Measurements from ENCODE around the gene CRIM1. TPM values are rescaled to one million over a fixed set of nuclear protein-coding genes. Genes with fewer than 3 reads are reported as not detected.

The CRIM1 gene
- total RNA-seq, 1 experiment from 2014 or later, result 292 TPM

GRCh38 chr2:36408198-36408703, 52.7 kb downstream of the CRIM1 start:
- Mint-ChIP-seq H3K36me3 (ENCODE audit: insufficient read depth, unreplicated experiment) (peaks cover 65% of the 10 kb centered on the region), H3K4me3 (ENCODE audit: unreplicated experiment) (no peak overlapping the region), H3K27ac (ENCODE audit: unreplicated experiment) (no peak overlapping the region), H3K4me1 (ENCODE audit: low read depth, unreplicated experiment) (peaks cover 29% of the 10 kb centered on the region), H3K9me3 (ENCODE audit: unreplicated experiment) (no peaks in the 10 kb centered on the region), H3K27me3 (ENCODE audit: insufficient read depth, unreplicated experiment) (no peaks in the 10 kb centered on the region)
- CTCF ChIA-PET, result interaction anchor here (0.6 kb wide), 1 partner anchor 930 kb away, joined by 3 read pairs; no protein-coding TSS in a partner anchor
- Histone ChIP-seq H3K9me3 (no peaks in the 10 kb centered on the region), H3K4me3 (ENCODE audit: low read depth, low read length) (no peak overlapping the region), H3K27me3 (replicated peaks; ENCODE audit: control insufficient read depth, insufficient read depth, low read length) (no peaks in the 10 kb centered on the region), H3K4me1 (peaks cover 63% of the 10 kb centered on the region), H3K36me3 (ENCODE audit: control insufficient read depth, insufficient read depth, low read length) (0 out of 2 replicates have a peak, but pooled peaks cover 2% of the 10 kb centered on the region)
- POLR2A ChIA-PET, result no interaction called here
- TF ChIP-seq CTCF (IDR thresholded peaks at IDR 0.05; ENCODE audit: insufficient read depth in 1 of 2, low read depth in 1 of 2, low read length in 1 of 2, severe bottlenecking in 1 of 2, unreplicated experiment in 1 of 2), result no peak
- intact Hi-C loops (cut with micrococcal nuclease; ENCODE audit: unreplicated experiment), result loop anchor here (2.0 kb wide), 1 partner anchor 99 kb away; no protein-coding TSS in a partner anchor
- peak in 1 of 2 experiments; percentile 27 for DNase-seq
- BruUV-seq (replicated peaks), result no TSS peak

- Mint-ChIP-seq H3K27me3 (ENCODE audit: insufficient read depth, unreplicated experiment) (no peaks in the 10 kb centered on the region), H3K4me3 (ENCODE audit: unreplicated experiment) (no peak overlapping the region), H3K27ac (ENCODE audit: unreplicated experiment) (no peak overlapping the region), H3K9me3 (ENCODE audit: unreplicated experiment) (no peaks in the 10 kb centered on the region), H3K4me1 (ENCODE audit: low read depth, unreplicated experiment) (peaks cover 30% of the 10 kb centered on the region), H3K36me3 (ENCODE audit: insufficient read depth, unreplicated experiment) (peaks cover 76% of the 10 kb centered on the region)
- Histone ChIP-seq H3K27me3 (replicated peaks; ENCODE audit: control insufficient read depth, insufficient read depth, low read length) (no peaks in the 10 kb centered on the region), H3K4me3 (ENCODE audit: low read depth, low read length) (no peak overlapping the region), H3K9me3 (no peaks in the 10 kb centered on the region), H3K36me3 (ENCODE audit: control insufficient read depth, insufficient read depth, low read length) (0 out of 2 replicates have a peak, but pooled peaks cover 2% of the 10 kb centered on the region), H3K4me1 (peaks cover 52% of the 10 kb centered on the region)
- intact Hi-C loops (cut with micrococcal nuclease; ENCODE audit: unreplicated experiment), result loop anchor here (2.0 kb wide), 1 partner anchor 97 kb away; no protein-coding TSS in a partner anchor
- TF ChIP-seq CTCF (IDR thresholded peaks at IDR 0.05; ENCODE audit: insufficient read depth in 1 of 2, low read depth in 1 of 2, low read length in 1 of 2, severe bottlenecking in 1 of 2, unreplicated experiment in 1 of 2), result no peak
- ChIA-PET POLR2A (no interaction called here), CTCF (no interaction called here)
- no peak for DNase-seq
- BruUV-seq (replicated peaks), result no TSS peak
These were observed 53.8 kb downstream of the CRIM1 start for GRCh38 chr2:36409335-36409734.

GRCh38 chr2:36409935-36410334, 54.4 kb downstream of the CRIM1 start:
- no peak for DNase-seq
- Mint-ChIP-seq H3K27ac (ENCODE audit: unreplicated experiment) (peak overlapping the region; percentile 65), H3K4me3 (ENCODE audit: unreplicated experiment) (no peak overlapping the region), H3K27me3 (ENCODE audit: insufficient read depth, unreplicated experiment) (no peaks in the 10 kb centered on the region), H3K9me3 (ENCODE audit: unreplicated experiment) (no peaks in the 10 kb centered on the region), H3K4me1 (ENCODE audit: low read depth, unreplicated experiment) (peaks cover 36% of the 10 kb centered on the region), H3K36me3 (ENCODE audit: insufficient read depth, unreplicated experiment) (peaks cover 82% of the 10 kb centered on the region)
- H3K9me3 ChIP-seq, result no peaks in the 10 kb centered on the region
- H3K36me3 ChIP-seq (ENCODE audit: control insufficient read depth, insufficient read depth, low read length), result 0 out of 2 replicates have a peak, but pooled peaks cover 2% of the 10 kb centered on the region
- CTCF ChIA-PET, result no interaction called here
- peaks cover 50% of the 10 kb centered on the region for H3K4me1 ChIP-seq
- no peak overlapping the region for H3K4me3 ChIP-seq (ENCODE audit: low read depth, low read length)
- H3K27me3 ChIP-seq (replicated peaks; ENCODE audit: control insufficient read depth, insufficient read depth, low read length), result no peaks in the 10 kb centered on the region
- intact Hi-C loops (cut with micrococcal nuclease; ENCODE audit: unreplicated experiment), result loop anchor here (2.0 kb wide), 1 partner anchor 97 kb away; no protein-coding TSS in a partner anchor
- TF ChIP-seq CTCF (IDR thresholded peaks at IDR 0.05; ENCODE audit: insufficient read depth in 1 of 2, low read depth in 1 of 2, low read length in 1 of 2, severe bottlenecking in 1 of 2, unreplicated experiment in 1 of 2), result no peak
- BruUV-seq (replicated peaks), result no TSS peak
- POLR2A ChIA-PET, result no interaction called here

Measured in Caco-2 (cell line).